Muscle of leg (tissue), 11 donors: ENCODE results near the gene CARTPT. TPM values are rescaled to one million over a fixed set of nuclear protein-coding genes. Genes with fewer than 3 reads are reported as not detected.

ENCODE experiments used
- DNase-seq: peaks from one replicate; pipeline ENCODE4 v3.0.0; 2013
- H3K27ac ChIP-seq: one replicate; pipeline ENCODE4 v1.5.1; 2013; ENCODE audit warnings: mild to moderate bottlenecking, low read length, control low read depth
- H3K27me3 ChIP-seq: one replicate; pipeline ENCODE4 v1.6.1; 2013; ENCODE audit warnings: low read length; ENCODE audit not compliant: control insufficient read depth, insufficient read depth
- H3K36me3 ChIP-seq: one replicate; pipeline ENCODE4 v1.6.1; 2013; ENCODE audit warnings: low read length; ENCODE audit not compliant: control insufficient read depth, insufficient read depth
- H3K4me1 ChIP-seq: one replicate; pipeline ENCODE4 v1.6.1; 2013; ENCODE audit warnings: low read length; ENCODE audit not compliant: control insufficient read depth, insufficient read depth
- H3K4me3 ChIP-seq: one replicate; pipeline ENCODE4 v1.5.1; 2013; ENCODE audit warnings: low read length, control low read depth
- H3K9me3 ChIP-seq: replicated peaks from 2 replicates; pipeline ENCODE4 v1.6.1; 2013; ENCODE audit warnings: low read depth, low read length; ENCODE audit not compliant: control insufficient read depth
- WGBS: methylation state at CpG from one replicate; pipeline ENCODE4 v1.1.5; 2013; ENCODE audit warnings: missing lambda C conversion rate; ENCODE audit not compliant: insufficient coverage; 5-methylcytosine and 5-hydroxymethylcytosine counted together
- polyA plus RNA-seq, 8 donors: library from polyadenylated mRNA; unstranded; fragments of 120-200 nt; gene quantifications; one replicate each; pipeline versions ENCODE4 v1.2.1 to v1.2.3, GENCODE V29; 2013; ENCODE audit warnings: inconsistent platforms in 1 of 8, low replicate concordance in 1 of 8; ENCODE audit not compliant: insufficient read length in 8 of 8, insufficient read depth in 1 of 8
- total RNA-seq: library from RNA; stranded (reverse); fragments of 120-200 nt; gene quantifications from one replicate; pipeline ENCODE4 v1.2.4, GENCODE V29; 2013

Gene CARTPT
- total and polyA plus RNA-seq, 9 donors = not detected

- no peak for DNase-seq
- no peaks in the 10 kb centered on the region for H3K4me1 ChIP-seq
- no peak overlapping the region for H3K27ac ChIP-seq
- no peaks in the 10 kb centered on the region for H3K36me3 ChIP-seq
- no peak overlapping the region for H3K4me3 ChIP-seq
- H3K9me3 ChIP-seq = no peaks in the 10 kb centered on the region
- no peaks in the 10 kb centered on the region for H3K27me3 ChIP-seq
- 0% methylated on average over 1 of the region's 1 CpG for WGBS
Measured at GRCh38 chr5:71732011-71732410, 12.9 kb downstream of the CARTPT start.

GRCh38 chr5:71734141-71734540 is 15.1 kb downstream of the CARTPT start:
- no peak for DNase-seq
- H3K27me3 ChIP-seq = no peaks in the 10 kb centered on the region
- no peaks in the 10 kb centered on the region for H3K9me3 ChIP-seq

GRCh38 chr5:71737931-71738539 is 19.0 kb downstream of the CARTPT start:
- H3K4me3 ChIP-seq = no peak overlapping the region
- no peaks in the 10 kb centered on the region for H3K36me3 ChIP-seq
- no peak for DNase-seq
- WGBS = 90% methylated on average over 2 of the region's 7 CpGs
- H3K9me3 ChIP-seq = no peaks in the 10 kb centered on the region
- H3K27me3 ChIP-seq = no peaks in the 10 kb centered on the region
- no peak overlapping the region for H3K27ac ChIP-seq
- no peaks in the 10 kb centered on the region for H3K4me1 ChIP-seq

More at GRCh38 chr5:71734141-71734540, 15.1 kb downstream of the CARTPT start:
- no peaks in the 10 kb centered on the region for H3K4me1 ChIP-seq
- H3K4me3 ChIP-seq = no peak overlapping the region
- H3K36me3 ChIP-seq = no peaks in the 10 kb centered on the region
- H3K27ac ChIP-seq = no peak overlapping the region

GRCh38 chr5:71738662-71739361 is 19.7 kb downstream of the CARTPT start:
- Histone ChIP-seq H3K4me1 (no peaks in the 10 kb centered on the region), H3K36me3 (no peaks in the 10 kb centered on the region), H3K9me3 (no peaks in the 10 kb centered on the region), H3K27ac (no peak overlapping the region), H3K4me3 (no peak overlapping the region), H3K27me3 (no peaks in the 10 kb centered on the region)
- WGBS = no CpG with 5 or more reads among the region's 4 CpGs
- no peak for DNase-seq

GRCh38 chr5:71740015-71740753 is 21.1 kb downstream of the CARTPT start:
- WGBS = no CpG with 5 or more reads among the region's 8 CpGs
- no peak overlapping the region for H3K4me3 ChIP-seq
- H3K4me1 ChIP-seq = no peaks in the 10 kb centered on the region
- H3K27ac ChIP-seq = no peak overlapping the region
- no peaks in the 10 kb centered on the region for H3K9me3 ChIP-seq
- no peak for DNase-seq
- no peaks in the 10 kb centered on the region for H3K27me3 ChIP-seq
- no peaks in the 10 kb centered on the region for H3K36me3 ChIP-seq

- Histone ChIP-seq H3K36me3 (no peaks in the 10 kb centered on the region), H3K4me1 (no peaks in the 10 kb centered on the region), H3K27me3 (no peaks in the 10 kb centered on the region), H3K9me3 (no peaks in the 10 kb centered on the region), H3K27ac (no peak overlapping the region), H3K4me3 (no peak overlapping the region)
- peak; percentile 61 for DNase-seq
- 28% methylated on average over 2 of the region's 6 CpGs for WGBS
Measured at GRCh38 chr5:71743155-71743554, 24.1 kb downstream of the CARTPT start.

GRCh38 chr5:71744009-71744790 is 25.1 kb downstream of the CARTPT start:
- H3K4me3 ChIP-seq = no peak overlapping the region
- no peak for DNase-seq
- WGBS = 56% methylated on average over 3 of the region's 7 CpGs
- H3K27me3 ChIP-seq = no peaks in the 10 kb centered on the region
- no peaks in the 10 kb centered on the region for H3K9me3 ChIP-seq
- no peaks in the 10 kb centered on the region for H3K4me1 ChIP-seq
- H3K27ac ChIP-seq = no peak overlapping the region
- no peaks in the 10 kb centered on the region for H3K36me3 ChIP-seq

GRCh38 chr5:71747182-71747581 is 28.1 kb downstream of the CARTPT start:
- Histone ChIP-seq H3K27me3 (no peaks in the 10 kb centered on the region), H3K9me3 (no peaks in the 10 kb centered on the region), H3K27ac (no peak overlapping the region), H3K4me3 (no peak overlapping the region), H3K4me1 (no peaks in the 10 kb centered on the region), H3K36me3 (no peaks in the 10 kb centered on the region)
- 100% methylated on average over 1 of the region's 3 CpGs for WGBS
- no peak for DNase-seq

GRCh38 chr5:71748360-71748759 is 29.3 kb downstream of the CARTPT start:
- Histone ChIP-seq H3K27me3 (no peaks in the 10 kb centered on the region), H3K9me3 (no peaks in the 10 kb centered on the region), H3K4me3 (no peak overlapping the region), H3K27ac (no peak overlapping the region), H3K36me3 (no peaks in the 10 kb centered on the region), H3K4me1 (no peaks in the 10 kb centered on the region)
- WGBS = 52% methylated on average over 8 of the region's 11 CpGs
- DNase-seq = no peak

- DNase-seq = no peak
- H3K4me1 ChIP-seq = no peaks in the 10 kb centered on the region
- H3K9me3 ChIP-seq = no peaks in the 10 kb centered on the region
- no peak overlapping the region for H3K27ac ChIP-seq
- WGBS = no CpG with 5 or more reads among the region's 4 CpGs
- H3K4me3 ChIP-seq = no peak overlapping the region
- no peaks in the 10 kb centered on the region for H3K27me3 ChIP-seq
- H3K36me3 ChIP-seq = no peaks in the 10 kb centered on the region
Measured at GRCh38 chr5:71751422-71751821, 32.3 kb downstream of the CARTPT start.
